ENCODE results near the gene SARM1.

The SARM1 gene

GRCh38 chr17:28342313-28342712 lies 29.2 kb upstream of the SARM1 start:
- DNase-seq = no peak

DNA sequence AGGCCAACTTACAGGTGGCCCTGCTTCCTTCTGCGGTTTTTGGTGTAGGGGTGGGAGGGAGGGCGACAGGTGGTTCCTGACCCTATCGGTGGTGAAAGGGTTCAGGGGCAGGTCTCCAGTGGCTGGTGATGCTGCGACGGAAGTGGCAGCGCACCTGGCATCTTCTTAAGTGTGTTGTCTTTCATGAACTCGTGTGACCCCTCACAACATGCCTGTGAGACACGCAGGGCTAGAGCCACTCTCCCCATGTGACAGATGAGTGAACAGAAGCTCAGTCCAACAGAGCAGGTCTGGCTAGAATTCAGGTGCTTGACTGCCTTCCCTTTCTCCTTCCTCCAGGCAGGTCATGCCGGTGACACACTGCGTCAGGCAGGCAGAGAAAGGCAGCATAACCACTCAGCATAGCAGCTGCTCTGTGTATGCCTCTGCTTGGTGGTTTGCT lies 28.0 kb upstream of the SARM1 start:
- no peak for DNase-seq

- no peak for DNase-seq
Measured at GRCh38 chr17:28344011-28344410, 27.5 kb upstream of the SARM1 start.

DNA sequence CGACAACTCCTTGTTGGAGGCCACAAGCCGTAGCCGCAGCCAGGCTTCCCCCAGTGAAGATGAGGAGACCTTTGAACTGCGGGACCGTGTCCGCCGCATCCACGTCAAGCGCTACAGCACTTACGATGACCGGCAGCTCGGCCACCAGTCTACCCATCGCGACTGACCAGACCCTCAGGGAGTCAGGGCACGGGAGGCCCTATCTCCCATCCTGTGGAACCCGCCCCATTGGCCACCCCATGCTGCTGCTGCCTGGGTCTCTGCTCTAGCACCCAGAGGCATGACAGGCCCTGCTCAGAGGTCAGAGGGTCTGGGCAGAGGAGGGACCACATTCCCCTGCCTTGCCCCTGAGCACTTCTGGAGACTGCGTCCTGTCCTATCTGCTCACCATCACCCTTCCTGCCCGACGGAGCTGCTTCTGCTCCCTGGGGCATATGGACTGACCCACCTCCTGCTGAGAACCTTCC lies 27.0 kb upstream of the SARM1 start:
- no peak for DNase-seq

DNA sequence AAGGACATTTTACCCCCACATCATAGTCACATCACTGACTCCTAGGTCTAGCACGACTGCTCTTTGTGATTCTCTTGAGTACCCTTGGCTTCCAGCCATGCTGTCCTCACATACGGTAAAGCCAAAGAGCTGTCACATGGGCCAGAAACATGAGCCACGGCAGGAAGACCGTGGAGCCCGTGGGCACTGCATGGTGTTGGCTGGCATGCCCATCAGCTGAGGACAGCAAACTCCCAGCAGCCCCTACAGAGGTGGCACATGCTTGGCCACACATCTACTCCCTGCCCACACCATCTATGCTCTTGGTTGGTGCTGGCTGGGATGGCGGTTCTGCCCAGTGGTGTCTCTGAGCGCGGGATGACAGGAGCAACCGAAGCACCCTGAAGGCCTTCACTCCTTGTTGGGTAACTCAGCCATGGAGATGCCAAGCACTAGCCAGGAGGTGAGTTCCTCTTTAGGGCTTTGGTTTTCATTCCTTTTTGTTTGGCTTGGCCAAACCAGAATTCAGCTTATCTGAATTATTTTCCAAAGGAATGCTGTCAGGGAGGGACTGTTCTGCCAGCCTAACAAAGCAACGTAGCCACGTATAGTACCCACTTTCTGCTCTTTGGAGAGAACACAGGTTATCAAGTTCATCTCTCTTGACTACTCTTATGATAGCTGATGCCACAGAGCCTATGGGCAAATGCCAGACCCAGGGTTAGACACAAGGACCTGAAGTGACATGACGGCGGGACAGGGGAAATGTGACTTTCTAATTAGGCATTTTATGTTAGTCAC lies 25.9 kb upstream of the SARM1 start:
- DNase-seq = no peak

DNA sequence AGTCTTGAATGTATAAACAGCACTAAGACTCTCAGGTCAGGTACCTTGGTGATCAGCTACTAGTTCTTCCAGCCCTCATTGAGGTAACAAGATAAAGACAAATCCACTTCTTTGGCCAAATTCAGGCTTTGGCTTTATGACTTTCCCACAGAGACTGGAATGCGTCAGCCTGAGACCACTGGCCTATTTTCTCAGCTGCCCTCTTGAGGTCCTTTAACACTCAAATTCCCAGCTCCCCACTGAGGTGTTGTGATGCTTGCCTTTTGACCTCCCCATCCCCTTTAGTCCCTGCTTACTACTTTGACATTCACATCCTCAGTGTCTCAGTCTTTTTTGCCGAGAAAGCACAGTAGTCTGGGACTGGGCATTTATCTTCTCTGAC lies 25.3 kb upstream of the SARM1 start:
- DNase-seq = no peak

DNA sequence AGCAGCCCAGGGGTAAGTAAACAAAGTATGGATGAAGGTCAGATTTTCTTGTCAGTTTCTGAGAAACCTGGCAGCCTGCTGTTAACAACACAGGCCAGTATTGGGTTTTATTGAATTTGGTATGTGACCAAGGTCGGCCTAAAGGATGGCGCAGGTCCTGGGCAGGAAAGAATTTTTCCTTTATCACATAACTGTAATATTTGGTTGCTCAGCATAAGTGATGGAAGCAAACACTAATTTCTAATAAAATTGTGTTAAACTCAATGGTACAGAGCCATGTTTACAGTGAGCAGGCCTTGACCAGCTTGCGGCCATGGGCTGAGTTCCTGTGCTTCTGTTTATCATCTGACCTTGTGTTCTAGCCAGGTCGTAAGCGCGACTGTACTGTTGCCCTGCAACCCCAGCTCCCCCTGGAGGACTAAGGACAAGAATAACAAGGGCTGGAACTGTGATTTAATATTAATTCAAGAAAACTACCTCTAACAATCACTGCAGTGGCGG lies 24.7 kb upstream of the SARM1 start:
- DNase-seq = peak in 1 of 2 experiments; percentile 16

DNA sequence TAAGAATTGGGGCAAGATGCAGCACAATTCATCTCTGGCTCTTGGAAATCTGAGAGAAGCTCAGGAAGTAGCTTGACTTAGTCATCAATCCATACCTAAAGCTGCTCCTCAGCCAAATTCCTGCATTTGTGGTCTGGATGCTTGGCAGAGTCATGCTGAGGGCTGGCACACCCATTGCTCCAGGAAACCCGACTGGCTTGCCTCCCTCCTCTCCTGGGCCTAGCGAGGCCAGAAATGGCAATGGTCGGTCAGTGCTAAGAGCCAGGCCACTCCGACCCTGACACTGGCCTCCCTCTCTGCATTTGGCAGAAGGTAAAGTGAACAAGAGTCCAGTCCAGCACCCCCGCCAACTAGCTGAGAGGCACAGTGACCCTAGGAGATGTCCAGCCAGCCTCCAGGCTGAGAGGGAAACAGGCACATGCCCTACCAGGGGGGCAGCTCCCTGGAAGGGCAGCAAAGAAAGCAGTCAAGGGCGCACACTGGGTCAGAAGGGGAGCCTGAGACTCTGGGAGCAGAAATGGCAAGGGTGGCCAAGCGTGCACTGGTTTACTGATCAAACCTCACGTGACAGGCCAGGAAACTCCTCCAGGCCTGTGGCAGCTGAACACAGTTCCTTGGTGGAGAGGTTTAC lies 24.1 kb upstream of the SARM1 start:
- no peak for DNase-seq

DNA sequence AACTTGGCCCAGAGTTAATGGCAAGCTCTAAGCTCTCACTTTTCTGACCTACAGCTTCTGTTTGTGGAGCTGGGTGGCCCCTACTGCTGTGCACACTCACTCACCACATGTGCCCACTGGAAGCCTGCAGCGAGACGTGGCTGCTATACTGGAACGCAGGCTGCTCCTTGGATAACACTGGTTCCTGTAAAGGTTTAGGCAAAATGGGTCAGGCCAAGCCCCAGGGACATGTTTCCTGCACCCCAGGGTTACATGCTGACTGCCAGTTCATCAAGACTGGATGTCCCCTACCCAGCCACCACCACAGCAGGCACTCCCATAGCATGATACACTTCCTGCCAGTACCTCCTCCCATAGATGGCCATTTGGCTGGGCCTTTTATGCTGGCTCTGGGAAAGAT lies 22.5 kb upstream of the SARM1 start:
- DNase-seq = no peak

DNA sequence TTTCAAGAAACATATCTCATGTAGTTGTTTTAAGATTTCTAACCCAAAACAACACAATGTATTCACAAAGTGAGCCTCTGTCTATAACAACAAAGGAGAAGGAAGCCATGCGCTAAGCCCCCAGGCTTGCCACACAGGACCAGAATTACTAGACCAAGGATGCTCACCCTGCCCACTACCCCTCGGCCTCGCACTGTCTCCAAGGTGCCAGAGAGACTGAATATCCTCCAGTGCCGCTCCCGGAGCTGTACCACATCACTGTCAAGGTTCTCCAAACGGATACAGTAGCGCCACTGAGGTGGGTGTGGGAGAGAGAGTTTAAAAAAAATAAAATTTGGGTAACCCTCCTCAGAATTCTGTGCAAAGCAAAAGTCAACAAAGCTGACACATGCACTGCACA lies 21.2 kb upstream of the SARM1 start:
- no peak for DNase-seq

- DNase-seq = peak; percentile 94
Measured at GRCh38 chr17:28357061-28357900, 14.2 kb upstream of the SARM1 start, which contains the start of gene POLDIP2. Gene POLDIP2 (minus strand): TSS chr17:28357527. CDS start chr17:28357448, 79 bp downstream.

DNA sequence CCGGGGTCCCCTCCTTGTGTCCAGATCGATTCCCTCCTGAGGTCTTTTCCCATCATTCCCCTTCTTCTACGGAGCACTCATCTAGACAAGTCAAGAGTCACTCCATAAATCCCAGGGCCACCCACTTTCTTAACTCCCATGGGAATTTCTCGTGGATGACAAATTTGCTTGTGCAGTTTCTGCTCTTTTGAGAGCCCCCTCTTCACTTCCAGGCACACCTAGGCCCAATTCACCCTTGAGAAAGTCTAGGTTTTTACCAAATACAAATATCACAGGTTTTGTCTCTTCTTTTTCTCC lies 13.6 kb upstream of the SARM1 start:
- no peak for DNase-seq

GRCh38 chr17:28363186-28363585 lies 8.3 kb upstream of the SARM1 start:
- no peak for DNase-seq

GRCh38 chr17:28363776-28364650 lies 7.5 kb upstream of the SARM1 start:
- no peak for DNase-seq

DNA sequence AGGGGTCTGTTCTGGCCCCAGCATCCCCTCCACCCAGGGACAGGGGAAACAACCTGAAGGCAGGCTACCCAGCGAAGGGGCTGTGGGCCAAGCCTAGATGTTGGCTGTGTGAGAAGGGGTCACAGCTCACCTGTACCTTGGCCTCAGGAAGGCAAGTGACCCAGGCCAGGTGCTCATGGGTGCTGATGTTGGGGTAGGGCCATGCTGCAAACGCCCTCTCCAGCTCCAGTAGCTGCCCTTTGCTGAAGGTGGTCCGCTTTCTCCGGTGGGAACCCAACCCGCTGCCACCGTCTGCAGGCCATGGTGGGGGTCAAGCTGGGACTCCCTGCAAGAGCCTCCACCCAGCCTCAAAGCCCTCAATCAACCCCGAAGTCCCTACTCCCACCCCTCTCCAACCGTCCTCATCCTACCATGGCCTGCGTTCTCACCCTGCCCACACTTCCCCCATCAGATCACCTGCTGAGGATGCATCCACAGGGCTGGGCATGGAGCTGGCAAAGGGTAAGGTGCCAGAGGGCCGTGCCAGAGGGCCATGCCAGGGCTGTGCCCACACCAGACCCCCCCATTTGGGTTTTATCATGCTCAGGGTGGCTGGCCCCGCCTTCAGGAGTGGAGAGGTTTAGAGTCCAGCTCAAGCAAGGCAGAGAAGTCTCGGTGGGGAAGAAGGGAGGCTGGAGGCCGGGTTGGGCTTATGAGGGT lies 6.7 kb upstream of the SARM1 start, which contains the start of gene SEBOX:
SEBOX (minus strand) TSS at position 535 of the 699 bp plus-strand sequence; CDS start at position 487, 48 bp downstream.
- no peak for DNase-seq

DNA sequence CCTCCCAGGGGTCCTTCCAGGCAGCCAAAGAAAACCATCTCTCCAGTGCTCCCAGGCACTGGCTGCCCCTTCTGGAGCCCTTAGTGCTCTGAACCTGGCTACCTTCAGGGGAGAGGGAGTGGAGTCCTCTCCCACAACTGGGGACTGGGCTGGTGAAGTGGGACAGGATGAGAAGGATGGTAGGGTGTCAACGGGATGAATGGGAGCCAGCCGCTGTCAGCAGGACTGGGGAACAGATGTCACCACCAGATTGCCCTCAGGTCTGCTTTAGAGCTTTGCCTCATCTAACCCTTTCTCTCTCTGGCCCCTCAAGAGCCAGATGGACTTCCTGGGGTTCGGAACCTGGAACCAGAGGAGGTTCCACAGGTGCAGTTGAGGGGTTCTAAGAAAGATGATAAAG lies 6.0 kb upstream of the SARM1 start:
- DNase-seq = no peak

- peak in 1 of 2 experiments; percentile 12 for DNase-seq
Measured at GRCh38 chr17:28366605-28367004, 4.9 kb upstream of the SARM1 start.

DNA sequence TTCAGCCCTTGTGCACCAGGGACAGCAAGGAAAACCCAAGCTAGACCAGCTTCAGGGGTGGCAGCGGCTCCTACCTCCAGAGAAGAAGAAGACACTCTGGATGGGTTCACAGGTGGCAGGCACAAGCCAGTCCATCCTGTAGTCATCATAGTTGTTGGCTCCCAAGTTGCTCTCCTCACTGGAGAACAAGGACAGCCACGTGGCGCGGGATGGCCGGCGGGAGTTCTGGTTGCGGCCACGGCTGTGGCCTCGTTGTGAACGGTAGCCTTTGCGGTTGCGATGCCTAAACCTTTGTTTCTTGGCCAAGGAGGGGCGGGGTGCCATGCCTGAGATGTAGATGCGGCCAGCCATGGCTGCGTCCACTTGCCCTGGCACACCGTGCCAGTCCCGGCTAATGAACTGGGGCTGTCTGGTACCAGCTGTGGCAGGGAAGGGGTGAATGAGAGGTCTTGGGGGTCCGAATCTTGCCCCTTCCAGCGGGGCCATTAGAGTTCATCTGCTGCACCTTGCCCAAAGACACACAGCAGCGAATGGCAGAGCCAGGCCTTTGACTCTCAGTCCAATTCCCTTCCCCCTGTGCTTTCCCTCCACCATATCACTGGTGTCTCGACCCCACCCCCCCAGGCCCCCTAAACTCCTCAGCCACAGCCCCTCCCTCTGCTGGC lies 3.7 kb upstream of the SARM1 start:
- DNase-seq = no peak

DNA sequence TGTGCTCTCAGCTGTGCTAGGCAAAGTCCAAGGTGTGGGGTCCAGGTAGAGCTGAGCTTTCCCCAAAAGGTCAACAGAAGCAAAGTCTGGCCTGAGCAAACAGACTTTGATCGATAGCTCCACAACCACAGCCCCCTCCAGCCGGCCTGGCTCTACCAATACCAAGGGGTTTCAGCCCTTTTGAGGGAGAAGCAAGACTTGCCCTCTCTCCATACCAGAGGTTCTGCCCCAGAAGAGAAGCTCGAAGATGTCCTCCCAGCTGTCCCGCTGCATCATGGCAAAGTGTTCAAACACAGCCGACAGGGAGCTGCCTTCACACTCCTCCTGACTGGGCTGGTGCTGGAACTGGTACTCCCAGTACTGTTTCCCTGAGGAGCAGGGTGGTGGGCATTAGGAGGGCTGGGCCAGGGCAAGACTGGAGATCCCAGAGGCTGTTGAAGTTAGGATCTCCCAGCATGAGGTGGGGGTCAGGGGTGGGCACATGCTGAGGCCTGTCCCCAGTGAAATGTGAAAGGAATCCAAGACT lies 3.1 kb upstream of the SARM1 start:
- no peak for DNase-seq

- DNase-seq = no peak
Measured at GRCh38 chr17:28368915-28369683, 2.4 kb upstream of the SARM1 start.

Measured in AML-193 (cell line).